MM.1S (cell line): ENCODE results near the gene LKAAEAR1.

Experiments used
- DNase-seq: peaks from one replicate; pipeline ENCODE4 v3.0.0-alpha.2; 2015
- H2AFZ ChIP-seq: fragments of 300-600 bp; sonication (generic); 2 replicates; pipeline ENCODE4 v1.6.0; 2016; ENCODE audit warnings: antibody characterized with exemption, low read length
- H3F3A ChIP-seq: fragments of 300-600 bp; sonication (generic); 2 replicates; pipeline ENCODE4 v1.6.1; 2016; ENCODE audit warnings: mild to moderate bottlenecking, antibody characterized with exemption, low read length, moderate library complexity, mixed read lengths; ENCODE audit not compliant: insufficient read depth
- H3K27ac ChIP-seq: fragments of 300-600 bp; sonication (generic); 2 replicates; pipeline ENCODE4 v1.5.1; 2016; ENCODE audit warnings: mild to moderate bottlenecking, low read length
- H3K27me3 ChIP-seq: fragments of 300-600 bp; sonication (generic); replicated peaks from 2 replicates; pipeline ENCODE4 v1.6.0; 2016; ENCODE audit warnings: low read length; ENCODE audit not compliant: insufficient read depth
- H3K36me3 ChIP-seq: fragments of 300-600 bp; sonication (generic); replicated peaks from 2 replicates; pipeline ENCODE4 v1.6.1; 2016; ENCODE audit warnings: mild to moderate bottlenecking, low read length, mixed read lengths; ENCODE audit not compliant: insufficient read depth
- H3K4me1 ChIP-seq: fragments of 300-600 bp; sonication (generic); 2 replicates; pipeline ENCODE4 v1.6.1; 2016; ENCODE audit warnings: low read length, mixed read lengths
- H3K4me2 ChIP-seq: fragments of 300-600 bp; sonication (generic); 2 replicates; pipeline ENCODE4 v1.6.0; 2016; ENCODE audit warnings: low read depth, low read length
- H3K4me3 ChIP-seq: fragments of 300-600 bp; sonication (generic); 2 replicates; pipeline ENCODE4 v1.5.1; 2016; ENCODE audit warnings: low read length, mixed read lengths
- H3K79me2 ChIP-seq: fragments of 300-600 bp; sonication (generic); 2 replicates; pipeline ENCODE4 v1.6.1; 2016; ENCODE audit warnings: mixed run types, low read length, mixed read lengths
- H3K9ac ChIP-seq: fragments of 300-600 bp; sonication (generic); 2 replicates; pipeline ENCODE4 v1.6.1; 2016; ENCODE audit warnings: low read length, mixed read lengths
- H3K9me2 ChIP-seq: fragments of 300-600 bp; sonication (generic); replicated peaks from 2 replicates; pipeline ENCODE4 v1.6.1; 2016; ENCODE audit warnings: mild to moderate bottlenecking, low read length, mixed read lengths; ENCODE audit not compliant: insufficient read depth
- H3K9me3 ChIP-seq: fragments of 300-600 bp; sonication (generic); replicated peaks from 2 replicates; pipeline ENCODE4 v1.6.1; 2016; ENCODE audit warnings: mild to moderate bottlenecking, low read length, mixed read lengths; ENCODE audit not compliant: insufficient read depth
- H4K20me1 ChIP-seq: fragments of 300-600 bp; sonication (generic); 2 replicates; pipeline ENCODE4 v1.6.1; 2016; ENCODE audit warnings: mild to moderate bottlenecking, low read length, moderate library complexity, mixed read lengths; ENCODE audit not compliant: insufficient read depth
- EZH2 ChIP-seq: fragments of 300-600 bp; sonication (generic); optimal IDR thresholded peaks from 2 replicates; pipeline ENCODE3; 2017; ENCODE audit warnings: low read depth, mild to moderate bottlenecking, antibody characterized with exemption, low read length, mixed read lengths
- EZH2phosphoT487 ChIP-seq: fragments of 300-600 bp; sonication (generic); IDR thresholded peaks from 2 replicates; pipeline ENCODE4 v1.6.1; 2018; ENCODE audit warnings: antibody characterized with exemption, low read length
- TF ChIP-seq, protein P1 (sequence below): fragments of 300-600 bp; sonication (generic); IDR thresholded peaks from 2 replicates; pipeline ENCODE4 v1.5.1; 2016; ENCODE audit warnings: antibody characterized with exemption, low read length, mixed read lengths

The LKAAEAR1 gene

DNA sequence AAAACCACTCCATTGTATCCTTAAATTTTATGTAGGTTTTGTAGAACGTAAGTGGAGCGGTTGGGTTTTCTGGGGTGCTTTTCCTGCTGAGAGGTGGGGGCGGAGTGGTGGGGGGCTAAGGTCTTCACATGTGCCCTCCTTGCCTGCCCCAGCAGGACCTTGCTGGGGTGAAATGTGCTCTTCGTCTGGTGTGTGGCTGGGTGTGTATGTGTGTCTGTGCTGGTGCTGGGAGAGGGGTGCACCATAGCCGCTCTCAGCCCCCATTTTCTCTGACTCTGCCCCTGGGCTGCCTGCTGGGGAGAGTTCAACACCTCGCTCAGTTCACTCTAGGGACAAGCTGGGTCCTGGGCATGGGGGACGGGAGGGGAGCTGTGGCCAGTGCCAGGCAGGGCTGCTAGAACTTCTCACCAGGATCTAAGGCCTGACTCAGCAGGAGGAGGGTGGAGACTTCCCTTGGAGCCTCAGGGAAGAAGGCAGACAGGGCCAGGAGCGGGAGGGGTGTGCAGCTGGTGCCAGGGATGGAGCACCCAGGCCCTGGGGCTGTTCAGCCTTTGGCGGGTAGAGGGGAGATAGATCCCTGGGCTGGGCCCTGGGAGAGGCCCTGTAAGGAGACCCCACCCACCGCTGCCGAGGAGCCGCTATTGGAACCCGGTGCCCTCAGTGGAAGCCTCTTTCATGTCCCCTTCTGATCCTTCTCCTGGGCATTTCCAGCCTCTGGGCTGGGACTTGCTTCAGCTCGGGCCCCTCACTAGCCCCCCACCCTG, 39.5 kb downstream of the LKAAEAR1 start:
- TF ChIP-seq EZH2 (no peak), EZH2phosphoT487 (no peak)
- TF ChIP-seq, protein P1, sequence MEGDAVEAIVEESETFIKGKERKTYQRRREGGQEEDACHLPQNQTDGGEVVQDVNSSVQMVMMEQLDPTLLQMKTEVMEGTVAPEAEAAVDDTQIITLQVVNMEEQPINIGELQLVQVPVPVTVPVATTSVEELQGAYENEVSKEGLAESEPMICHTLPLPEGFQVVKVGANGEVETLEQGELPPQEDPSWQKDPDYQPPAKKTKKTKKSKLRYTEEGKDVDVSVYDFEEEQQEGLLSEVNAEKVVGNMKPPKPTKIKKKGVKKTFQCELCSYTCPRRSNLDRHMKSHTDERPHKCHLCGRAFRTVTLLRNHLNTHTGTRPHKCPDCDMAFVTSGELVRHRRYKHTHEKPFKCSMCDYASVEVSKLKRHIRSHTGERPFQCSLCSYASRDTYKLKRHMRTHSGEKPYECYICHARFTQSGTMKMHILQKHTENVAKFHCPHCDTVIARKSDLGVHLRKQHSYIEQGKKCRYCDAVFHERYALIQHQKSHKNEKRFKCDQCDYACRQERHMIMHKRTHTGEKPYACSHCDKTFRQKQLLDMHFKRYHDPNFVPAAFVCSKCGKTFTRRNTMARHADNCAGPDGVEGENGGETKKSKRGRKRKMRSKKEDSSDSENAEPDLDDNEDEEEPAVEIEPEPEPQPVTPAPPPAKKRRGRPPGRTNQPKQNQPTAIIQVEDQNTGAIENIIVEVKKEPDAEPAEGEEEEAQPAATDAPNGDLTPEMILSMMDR, result no peak
- no peaks in the 10 kb centered on the region for H3K36me3 ChIP-seq
- H4K20me1 ChIP-seq, result no peaks in the 10 kb centered on the region
- H3F3A ChIP-seq, result no peaks in the 10 kb centered on the region
- H3K27me3 ChIP-seq, result peaks cover 77% of the 10 kb centered on the region
- H3K9me3 ChIP-seq, result no peaks in the 10 kb centered on the region
- no peak overlapping the region for H3K4me3 ChIP-seq
- H3K9ac ChIP-seq, result no peak overlapping the region
- H3K27ac ChIP-seq, result no peak overlapping the region
- H2AFZ ChIP-seq, result no peak overlapping the region
- H3K4me2 ChIP-seq, result no peak overlapping the region
- H3K9me2 ChIP-seq, result no peaks in the 10 kb centered on the region
- no peak for DNase-seq
- no peaks in the 10 kb centered on the region for H3K4me1 ChIP-seq
- no peaks in the 10 kb centered on the region for H3K79me2 ChIP-seq

DNA sequence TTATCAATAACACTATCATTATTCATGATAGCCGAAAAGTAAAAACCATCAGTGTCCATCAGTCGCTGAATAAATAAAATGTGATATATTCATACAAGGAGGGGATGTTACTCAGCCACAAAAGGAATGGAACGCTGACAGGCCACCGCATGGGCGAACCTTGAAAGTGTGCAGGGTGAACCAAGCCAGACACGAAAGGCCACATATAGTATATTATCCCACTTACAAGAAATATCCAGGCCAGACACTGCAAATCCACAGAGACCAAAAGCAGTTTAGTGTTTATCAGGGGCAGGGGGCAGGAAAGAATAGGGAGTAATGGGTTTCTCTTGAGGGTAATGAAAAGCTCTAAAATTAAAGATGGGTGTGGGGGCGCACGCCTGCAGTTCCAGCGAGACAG, 40.4 kb downstream of the LKAAEAR1 start:
- Histone ChIP-seq H3K4me2 (no peak overlapping the region), H4K20me1 (no peaks in the 10 kb centered on the region), H3K9me2 (no peaks in the 10 kb centered on the region), H3K9me3 (no peaks in the 10 kb centered on the region), H2AFZ (no peak overlapping the region), H3K4me3 (no peak overlapping the region), H3K36me3 (no peaks in the 10 kb centered on the region), H3K79me2 (no peaks in the 10 kb centered on the region), H3K27me3 (peaks cover 82% of the 10 kb centered on the region), H3F3A (no peaks in the 10 kb centered on the region), H3K9ac (no peak overlapping the region), H3K27ac (no peak overlapping the region), H3K4me1 (no peaks in the 10 kb centered on the region)
- TF ChIP-seq EZH2phosphoT487 (no peak), EZH2 (no peak)
- TF ChIP-seq, protein P1, result no peak
- no peak for DNase-seq

DNA sequence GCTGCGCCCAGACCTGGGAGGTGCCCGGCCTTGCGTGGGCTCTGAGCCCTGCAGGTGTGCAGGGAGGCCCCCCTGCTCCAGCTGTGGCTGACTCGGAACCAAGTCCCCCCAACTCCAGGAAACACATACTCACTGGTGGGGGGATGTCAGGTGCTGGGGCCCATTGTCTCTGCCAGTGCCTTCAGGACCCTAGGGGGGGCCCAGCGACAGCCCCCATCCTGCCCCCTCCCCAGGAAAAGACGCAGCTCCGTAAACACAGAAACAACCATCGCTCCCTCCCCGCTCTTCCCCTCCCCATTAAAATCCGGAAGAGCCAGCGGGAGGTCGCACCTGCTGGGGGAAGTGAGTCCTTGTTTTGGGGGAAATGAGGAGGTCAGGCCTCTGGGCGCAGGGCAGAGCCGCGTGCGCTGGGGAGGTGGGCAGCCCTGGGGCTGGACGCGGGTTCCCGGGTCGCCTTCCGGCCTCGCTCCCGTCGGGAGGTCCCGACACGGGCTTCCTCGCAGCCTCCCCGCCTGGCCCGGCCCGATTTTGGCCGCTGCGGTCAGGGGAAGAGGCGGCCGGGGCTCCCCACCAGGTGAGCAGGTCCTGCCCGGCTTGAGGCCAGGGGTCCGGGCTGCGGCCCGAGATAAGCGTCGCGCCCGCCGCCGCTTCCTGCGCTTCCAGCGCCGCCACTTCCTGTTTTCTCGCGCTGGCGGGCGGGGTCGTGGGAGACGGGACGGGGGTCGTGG, 42.0 kb downstream of the LKAAEAR1 start:
- Histone ChIP-seq H4K20me1 (no peaks in the 10 kb centered on the region), H3K4me3 (peak overlapping the region; percentile 63), H3K9me2 (no peaks in the 10 kb centered on the region), H3K4me1 (no peaks in the 10 kb centered on the region), H3K36me3 (no peaks in the 10 kb centered on the region), H2AFZ (peak overlapping the region; percentile 70), H3K79me2 (no peaks in the 10 kb centered on the region), H3K4me2 (peak overlapping the region; percentile 92), H3K27ac (no peak overlapping the region), H3K9me3 (no peaks in the 10 kb centered on the region), H3K27me3 (peaks cover 73% of the 10 kb centered on the region), H3K9ac (peak overlapping the region; percentile 48; the same call in 1 of the 2 replicates), H3F3A (no peaks in the 10 kb centered on the region)
- no peak for DNase-seq
- TF ChIP-seq EZH2 (peak; percentile 98), EZH2phosphoT487 (no peak)

DNA sequence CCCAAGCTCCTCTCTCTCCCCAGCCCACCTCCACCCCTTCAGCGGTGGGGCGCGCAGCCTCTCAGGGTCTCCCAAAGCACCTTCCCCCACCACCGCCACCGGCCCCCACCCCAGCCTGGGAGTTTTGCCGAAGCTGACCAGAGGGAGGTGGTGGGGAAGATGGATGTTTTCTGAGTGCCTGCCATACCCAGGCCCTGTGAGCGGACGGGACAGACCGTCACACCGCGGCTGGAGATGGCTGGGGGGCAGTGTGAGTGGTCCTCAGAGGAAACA, 42.5 kb downstream of the LKAAEAR1 start:
- no peak for TF ChIP-seq EZH2phosphoT487
- TF ChIP-seq, protein P1, result no peak
- no peak for TF ChIP-seq EZH2
- H3K36me3 ChIP-seq, result no peaks in the 10 kb centered on the region
- no peak overlapping the region; the same call in 1 of the 2 replicates for H3K4me3 ChIP-seq
- peak overlapping the region; percentile 70; the same call in 1 of the 2 replicates for H2AFZ ChIP-seq
- no peak overlapping the region for H3K9ac ChIP-seq
- H4K20me1 ChIP-seq, result no peaks in the 10 kb centered on the region
- no peak overlapping the region for H3K27ac ChIP-seq
- H3K4me1 ChIP-seq, result no peaks in the 10 kb centered on the region
- H3K79me2 ChIP-seq, result no peaks in the 10 kb centered on the region
- no peaks in the 10 kb centered on the region for H3K9me2 ChIP-seq
- no peak for DNase-seq
- H3K27me3 ChIP-seq, result peaks cover 71% of the 10 kb centered on the region
- H3F3A ChIP-seq, result no peaks in the 10 kb centered on the region
- H3K9me3 ChIP-seq, result no peaks in the 10 kb centered on the region
- H3K4me2 ChIP-seq, result peak overlapping the region; percentile 92; the same call in 1 of the 2 replicates
